ENCODE data around the gene SEC14L1.
"Not testable (repeated sequence)": the region's sequence is repeated elsewhere in the genome, so short reads cannot be mapped to it uniquely, and the experiment has no call there.

The SEC14L1 gene

GRCh38 chr17:77245162-77245926, 104.6 kb downstream of the SEC14L1 start:
- DNase-seq: no peak

- DNase-seq: no peak
These were observed 105.6 kb downstream of the SEC14L1 start for GRCh38 chr17:77246110-77247047.

GRCh38 chr17:77247048-77247541, 106.3 kb downstream of the SEC14L1 start:
- DNase-seq: peak; percentile 84

GRCh38 chr17:77247609-77248008, 106.8 kb downstream of the SEC14L1 start:
- DNase-seq: no peak

DNA sequence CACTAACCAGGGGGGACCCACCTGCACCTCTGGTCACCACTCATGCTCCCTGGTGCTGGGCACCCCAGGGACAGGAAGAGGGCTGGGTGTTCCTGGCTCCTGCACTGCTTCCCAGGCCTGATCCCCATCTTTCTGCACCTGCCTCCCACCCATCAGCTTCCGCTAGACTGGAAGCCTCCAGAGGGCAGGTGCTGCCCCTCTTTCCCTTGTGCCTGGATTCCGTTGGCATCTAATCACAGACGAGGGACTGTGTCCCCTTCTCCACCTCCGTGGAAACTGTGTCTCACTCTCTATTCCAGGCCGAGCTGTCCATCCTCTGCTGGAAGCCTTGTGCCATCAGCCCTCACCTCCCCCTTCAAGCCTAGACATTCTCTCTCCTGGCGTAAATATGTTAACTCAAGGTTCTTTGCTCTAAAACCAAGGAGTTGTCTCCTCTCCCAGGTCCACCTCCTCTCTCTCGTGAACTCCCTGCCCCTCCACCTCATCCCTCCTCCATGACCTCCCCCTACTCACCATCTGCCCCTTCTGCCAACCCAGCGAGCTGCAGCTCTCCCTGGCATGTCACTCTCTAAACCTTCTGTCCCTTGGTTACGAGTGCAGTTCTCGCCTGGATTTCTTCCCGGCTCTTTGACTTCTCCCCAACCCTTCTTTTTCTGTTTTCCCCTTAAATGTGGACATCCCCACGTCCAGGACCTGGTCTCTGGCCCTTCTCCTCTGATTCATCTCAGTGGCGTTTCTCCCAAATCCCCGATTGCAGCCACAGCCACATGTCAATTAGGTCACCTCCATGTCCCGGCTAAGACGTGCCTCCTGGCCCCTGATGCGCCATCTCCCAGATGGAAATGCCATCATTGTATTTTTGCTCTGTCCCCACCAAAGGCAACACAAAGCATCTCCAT, 107.7 kb downstream of the SEC14L1 start:
- no peak for DNase-seq

DNA sequence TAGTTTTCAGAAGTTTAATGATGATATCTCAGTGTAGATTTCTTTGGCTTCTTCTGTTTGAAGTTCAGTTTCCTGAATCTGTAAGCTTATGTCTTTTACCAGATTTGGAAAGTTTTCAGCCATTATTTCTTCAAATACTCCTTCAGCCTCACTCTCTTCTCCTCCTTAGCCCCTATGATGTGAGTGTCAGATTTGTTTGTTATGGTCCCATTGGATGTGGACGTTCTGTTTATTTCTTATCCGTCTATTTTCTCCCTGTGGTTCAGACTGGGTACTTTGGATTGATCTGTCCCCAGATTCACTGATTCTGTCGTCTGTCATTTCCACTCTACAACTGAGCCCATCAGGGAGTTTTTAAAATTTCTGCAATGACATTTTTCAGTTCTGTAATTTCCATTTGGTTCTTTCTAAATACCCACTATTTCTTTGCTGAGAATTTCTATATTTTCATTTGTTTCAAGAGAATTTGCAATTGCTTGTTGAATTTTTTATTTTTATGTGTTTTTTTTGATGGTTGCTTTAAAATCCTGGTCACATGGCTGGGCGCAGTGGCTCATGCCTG, 110.9 kb downstream of the SEC14L1 start:
- DNase-seq: no peak

DNA sequence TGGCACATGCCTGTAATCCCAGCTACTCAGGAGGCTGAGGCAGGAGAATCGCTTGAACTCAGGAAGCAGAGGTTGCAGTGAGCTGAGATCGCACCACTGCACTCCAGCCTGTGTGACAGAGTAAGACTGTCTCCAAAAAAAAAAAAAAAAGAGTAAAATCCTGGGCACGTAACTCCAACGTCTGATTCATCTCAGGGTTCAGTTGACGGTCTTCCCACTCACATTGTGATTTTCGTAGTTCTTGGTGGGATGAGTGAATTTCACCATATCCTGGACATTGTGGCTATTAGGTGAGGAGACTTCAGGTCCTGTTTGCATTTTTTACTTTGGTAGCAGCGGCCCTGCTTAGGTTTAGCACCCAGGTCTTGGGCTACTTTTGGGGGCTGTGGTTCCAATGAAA, 111.5 kb downstream of the SEC14L1 start:
- not testable (repeated sequence) for DNase-seq

DNA sequence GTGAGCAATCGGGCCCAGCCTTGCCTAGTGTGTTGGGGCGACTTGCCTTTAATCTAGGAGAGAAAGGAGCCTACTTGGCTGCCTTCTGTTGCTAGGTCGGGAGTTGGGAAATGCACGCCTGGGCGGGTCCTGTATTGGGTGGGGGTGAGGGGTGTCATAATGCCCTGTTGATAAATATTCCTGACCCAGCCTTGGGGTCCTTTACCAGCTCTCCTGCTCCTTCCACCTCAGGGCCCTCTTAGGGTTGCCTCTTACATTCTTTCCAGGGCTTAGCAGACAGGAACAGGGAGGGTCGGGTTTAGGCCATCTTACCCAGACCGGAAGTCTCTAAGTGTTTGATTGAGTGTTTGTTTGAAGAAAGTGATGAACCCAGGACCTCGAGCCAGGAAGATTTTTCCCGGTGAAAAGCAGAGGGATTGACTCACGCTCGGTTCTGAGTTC, 112.9 kb downstream of the SEC14L1 start:
- DNase-seq: no peak

DNA sequence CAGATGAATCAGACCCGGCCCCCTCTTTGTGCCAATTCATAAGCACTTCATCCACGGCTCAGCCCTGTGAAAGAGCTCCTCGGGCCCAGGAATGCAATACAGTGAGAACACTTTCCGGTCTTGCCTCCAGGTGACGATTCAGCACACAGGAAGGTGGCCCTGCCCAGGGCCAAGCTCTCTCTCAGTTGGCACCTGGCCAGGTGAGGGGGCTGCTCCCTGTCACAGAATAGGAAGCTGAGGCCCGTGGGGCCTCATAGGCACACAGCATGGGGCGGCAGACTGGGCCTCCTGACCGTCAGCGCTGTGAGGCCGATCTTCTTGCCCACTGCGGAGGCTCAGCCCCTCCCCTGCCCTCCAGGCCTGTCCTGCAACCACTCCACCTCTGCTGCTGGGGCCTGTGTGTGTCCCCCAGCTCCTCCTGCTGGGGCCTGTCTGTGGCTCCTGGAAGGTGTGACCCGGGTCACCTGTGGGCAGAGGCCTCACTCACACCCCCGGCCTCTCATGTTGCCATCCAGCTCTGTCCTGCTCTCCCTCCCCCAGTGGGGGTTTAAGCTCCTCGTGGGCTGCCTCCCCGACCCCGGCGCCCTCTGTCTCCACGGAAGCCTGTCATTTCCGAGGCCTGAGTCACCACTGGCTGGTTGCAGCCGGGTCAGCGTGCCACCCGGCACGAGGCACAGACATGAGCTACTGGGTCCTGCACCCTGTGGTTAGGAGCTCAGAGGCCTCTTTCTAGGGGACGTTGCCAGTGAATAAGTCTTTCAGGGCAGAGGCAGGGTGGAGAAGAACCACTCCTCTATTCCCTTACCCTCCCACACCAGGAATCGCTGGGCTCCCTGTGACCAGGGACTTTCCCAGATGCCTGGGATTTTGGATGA, 114.4 kb downstream of the SEC14L1 start:
- DNase-seq: no peak

DNA sequence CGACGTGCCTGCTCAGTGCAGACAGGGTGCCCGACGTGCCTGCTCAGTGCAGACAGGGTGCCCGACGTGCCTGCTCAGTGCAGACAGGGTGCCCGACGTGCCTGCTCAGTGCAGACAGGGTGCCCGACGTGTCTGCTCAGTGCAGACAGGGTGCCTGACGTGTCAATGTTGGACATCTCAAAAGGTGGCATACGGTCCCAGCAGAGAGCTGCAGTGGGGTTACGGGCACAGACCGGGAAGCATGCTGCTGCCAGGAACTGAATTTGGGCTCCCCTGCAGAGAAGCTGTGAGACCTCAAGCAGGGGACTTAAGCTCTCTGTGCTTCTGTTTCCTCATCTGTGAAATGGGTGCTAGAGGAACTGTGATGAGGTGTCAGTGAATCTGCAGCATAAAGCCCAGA, 115.2 kb downstream of the SEC14L1 start:
- not testable (repeated sequence) for DNase-seq

DNA sequence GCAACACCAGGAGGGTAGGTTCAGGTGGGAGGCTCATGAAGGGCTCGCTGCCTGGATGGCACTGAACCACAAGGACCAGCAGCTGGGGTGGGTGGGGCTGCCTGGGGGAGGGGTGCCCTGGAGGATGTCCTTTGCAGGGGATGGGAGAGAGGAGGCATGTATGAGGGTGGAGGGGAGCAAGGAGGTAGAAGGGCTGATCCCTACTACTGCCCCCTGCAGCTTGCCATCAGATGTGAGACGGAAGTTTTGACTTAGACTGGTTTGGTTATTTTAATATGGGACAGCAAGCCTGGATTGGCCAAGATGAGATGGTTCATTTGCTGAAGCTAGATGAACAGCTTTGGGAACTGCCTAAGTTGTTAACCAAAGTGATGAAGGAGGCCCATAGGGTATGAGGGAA, 115.9 kb downstream of the SEC14L1 start:
- DNase-seq: no peak

DNA sequence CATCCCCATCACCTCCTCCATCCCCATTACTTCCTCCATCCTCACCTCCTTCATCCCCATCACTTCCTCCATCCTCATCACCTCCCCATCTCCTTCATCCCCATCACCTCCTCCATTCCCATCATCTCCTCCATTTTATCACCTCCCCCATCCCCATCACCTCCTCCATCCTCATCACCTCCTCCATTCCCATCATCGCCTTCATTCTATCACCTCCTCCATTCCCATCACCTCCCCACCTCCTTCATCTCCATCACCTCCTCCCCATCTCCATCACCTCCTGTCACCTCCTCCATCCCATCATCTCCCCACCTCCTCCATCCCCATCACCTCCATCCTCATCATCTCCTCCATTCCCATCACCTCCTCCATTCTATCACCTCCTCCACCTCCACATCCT, 116.4 kb downstream of the SEC14L1 start:
- DNase-seq: no peak

- DNase-seq: no peak
These were observed 117.1 kb downstream of the SEC14L1 start for GRCh38 chr17:77257596-77258458.

DNA sequence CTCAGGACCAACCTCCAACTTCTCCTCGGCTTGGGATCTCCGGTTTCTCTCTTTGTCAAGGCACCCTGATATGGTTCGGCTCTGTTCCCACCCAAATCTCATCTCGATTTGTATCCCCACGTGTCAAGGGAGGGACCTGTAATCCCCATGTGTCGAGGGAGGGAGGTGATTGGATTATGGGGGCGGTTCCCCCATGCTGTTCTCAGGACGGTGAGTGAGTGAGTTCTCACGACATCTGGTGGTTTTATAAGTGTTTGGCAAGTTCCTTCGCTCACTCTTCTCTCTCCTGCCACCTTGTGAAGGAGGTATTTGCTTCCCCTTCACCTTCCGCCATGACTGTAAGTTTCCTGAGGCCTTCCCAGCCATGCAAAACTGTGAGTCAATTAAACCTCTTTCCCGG, 117.9 kb downstream of the SEC14L1 start:
- DNase-seq: no peak

DNA sequence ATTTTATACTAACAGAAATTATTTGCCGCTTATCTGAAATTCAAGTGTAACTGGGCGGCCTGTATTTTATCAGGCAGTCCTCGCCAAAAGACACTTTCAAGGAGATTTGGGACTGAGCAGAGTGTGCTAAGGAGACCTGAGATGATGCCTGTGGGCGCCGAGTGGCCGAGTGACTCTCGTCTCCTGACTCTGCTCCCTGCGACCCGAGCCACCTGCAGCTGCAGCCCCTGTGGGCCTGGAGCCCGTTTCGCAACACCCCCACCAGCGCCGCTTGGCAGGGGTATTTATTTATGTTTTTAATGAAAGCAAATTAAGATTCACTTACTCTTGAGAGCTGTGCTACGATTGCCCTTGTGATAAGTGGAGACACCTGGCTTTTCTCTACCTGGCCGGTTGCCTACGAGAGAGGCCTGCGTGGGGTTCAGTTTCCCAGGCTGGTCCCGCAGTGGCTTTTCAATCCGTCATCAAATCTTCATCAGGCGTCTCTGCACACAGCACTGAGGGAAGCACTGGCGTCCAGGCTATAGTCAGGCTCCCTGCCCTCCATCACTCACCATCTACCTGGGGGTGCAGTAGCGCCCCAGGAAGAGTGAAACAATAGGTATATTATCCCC, 124.0 kb downstream of the SEC14L1 start:
- DNase-seq: no peak

- no peak for DNase-seq
These were observed 125.4 kb downstream of the SEC14L1 start for GRCh38 chr17:77266213-77266612.
